ENCODE measurements around the gene MCM6. TPM values are rescaled to one million over a fixed set of nuclear protein-coding genes. Genes with fewer than 3 reads are reported as not detected.
A peak's percentile ranks its signal among the peaks of the same experiment; 100 is the strongest.

MCM6 gene
- total RNA-seq, 1 experiment from 2014 or later = 39.9 TPM

GRCh38 chr2:135845997-135846396, 30.2 kb downstream of the MCM6 start:
- no peaks in the 10 kb centered on the region for H3K9me3 ChIP-seq (ENCODE audit: low read length)
- no peaks in the 10 kb centered on the region for H3F3A ChIP-seq (ENCODE audit: low read length, unreplicated experiment)
- ATAC-seq (no peak), DNase-seq (no peak)
- H3K4me3 ChIP-seq (ENCODE audit: low read length) = no peak overlapping the region
- intact Hi-C loops (cut with micrococcal nuclease) = no loop called here
- peaks cover 10% of the 10 kb centered on the region; the same call in 1 of the 2 replicates for H3K4me1 ChIP-seq (ENCODE audit: insufficient read depth, low read length)
- no peak overlapping the region for H3K27ac ChIP-seq (ENCODE audit: low read length)
- POLR2A ChIA-PET (ENCODE audit: unreplicated experiment) = no interaction called here
- peaks cover 47% of the 10 kb centered on the region; the same call in 1 of the 2 replicates for H3K36me3 ChIP-seq (ENCODE audit: low read depth, low read length)
- no peaks in the 10 kb centered on the region for H3K27me3 ChIP-seq (ENCODE audit: low read length)
- H3K79me2 ChIP-seq (ENCODE audit: low read length) = no peaks in the 10 kb centered on the region
- no peak overlapping the region for H3K9ac ChIP-seq (ENCODE audit: low read length)
- no peaks in the 10 kb centered on the region for H4K20me1 ChIP-seq (ENCODE audit: low read length)
- no peak for TF ChIP-seq CTCF (conservative IDR thresholded peaks at IDR 0.05; ENCODE audit: low read depth, low read length)
- TF ChIP-seq EZH2 (IDR thresholded peaks at IDR 0.05; ENCODE audit: low read length, unreplicated experiment) = no peak
- H2AFZ ChIP-seq (ENCODE audit: low read length) = no peak overlapping the region
- CTCF ChIA-PET = no interaction called here
- no peak overlapping the region for H3K4me2 ChIP-seq (ENCODE audit: low read length)
- no TSS peak for BruUV-seq (replicated peaks)
- H3K9me2 ChIP-seq (replicated peaks; ENCODE audit: low read length) = no peaks in the 10 kb centered on the region

- peaks cover 40% of the 10 kb centered on the region; the same call in 1 of the 2 replicates for H3K36me3 ChIP-seq (ENCODE audit: low read depth, low read length)
- POLR2A ChIA-PET (ENCODE audit: unreplicated experiment) = no interaction called here
- H3K27me3 ChIP-seq (ENCODE audit: low read length) = no peaks in the 10 kb centered on the region
- H3F3A ChIP-seq (ENCODE audit: low read length, unreplicated experiment) = no peaks in the 10 kb centered on the region
- intact Hi-C loops (cut with micrococcal nuclease) = no loop called here
- H2AFZ ChIP-seq (ENCODE audit: low read length) = no peak overlapping the region
- no peaks in the 10 kb centered on the region for H3K9me3 ChIP-seq (ENCODE audit: low read length)
- CTCF ChIA-PET = no interaction called here
- no peak overlapping the region for H3K9ac ChIP-seq (ENCODE audit: low read length)
- no peak overlapping the region for H3K4me2 ChIP-seq (ENCODE audit: low read length)
- BruUV-seq (replicated peaks) = no TSS peak
- H3K27ac ChIP-seq (ENCODE audit: low read length) = no peak overlapping the region
- no peaks in the 10 kb centered on the region for H3K79me2 ChIP-seq (ENCODE audit: low read length)
- no peak overlapping the region for H3K4me3 ChIP-seq (ENCODE audit: low read length)
- no peaks in the 10 kb centered on the region for H3K9me2 ChIP-seq (replicated peaks; ENCODE audit: low read length)
- DNase-seq (no peak), ATAC-seq (no peak)
- TF ChIP-seq EZH2 (IDR thresholded peaks at IDR 0.05; ENCODE audit: low read length, unreplicated experiment) (no peak), CTCF (conservative IDR thresholded peaks at IDR 0.05; ENCODE audit: low read depth, low read length) (0 out of 2 replicates have a peak, but pooled peaks have one; percentile 14)
- H3K4me1 ChIP-seq (ENCODE audit: insufficient read depth, low read length) = peaks cover 10% of the 10 kb centered on the region; the same call in 1 of the 2 replicates
- no peaks in the 10 kb centered on the region for H4K20me1 ChIP-seq (ENCODE audit: low read length)
Measured at GRCh38 chr2:135845257-135845656, 31.0 kb downstream of the MCM6 start.

- no peak overlapping the region for H3K4me2 ChIP-seq (ENCODE audit: low read length)
- peaks cover 10% of the 10 kb centered on the region; the same call in 1 of the 2 replicates for H3K4me1 ChIP-seq (ENCODE audit: insufficient read depth, low read length)
- no peaks in the 10 kb centered on the region for H3F3A ChIP-seq (ENCODE audit: low read length, unreplicated experiment)
- no peak for TF ChIP-seq CTCF (conservative IDR thresholded peaks at IDR 0.05; ENCODE audit: low read depth, low read length)
- TF ChIP-seq EZH2phosphoT487 (IDR thresholded peaks at IDR 0.05; ENCODE audit: borderline replicate concordance, low read length) = no peak
- TF ChIP-seq EZH2 (IDR thresholded peaks at IDR 0.05; ENCODE audit: low read length, unreplicated experiment) = no peak
- DNase-seq (peak; percentile 46), ATAC-seq (peak; percentile 94)
- no peaks in the 10 kb centered on the region for H3K27me3 ChIP-seq (ENCODE audit: low read length)
- H3K36me3 ChIP-seq (ENCODE audit: low read depth, low read length) = peaks cover 41% of the 10 kb centered on the region; the same call in 1 of the 2 replicates
- no peaks in the 10 kb centered on the region for H3K79me2 ChIP-seq (ENCODE audit: low read length)
- no peaks in the 10 kb centered on the region for H4K20me1 ChIP-seq (ENCODE audit: low read length)
- H3K9me3 ChIP-seq (ENCODE audit: low read length) = no peaks in the 10 kb centered on the region
- CTCF ChIA-PET = no interaction called here
- H3K9me2 ChIP-seq (replicated peaks; ENCODE audit: low read length) = no peaks in the 10 kb centered on the region
- no peak overlapping the region for H3K27ac ChIP-seq (ENCODE audit: low read length)
- intact Hi-C loops (cut with micrococcal nuclease) = no loop called here
- BruUV-seq (replicated peaks) = no TSS peak
- no peak overlapping the region for H3K9ac ChIP-seq (ENCODE audit: low read length)
- POLR2A ChIA-PET (ENCODE audit: unreplicated experiment) = interaction anchor here (0.6 kb wide), 1 partner anchor 81 kb away, joined by 4 read pairs; no protein-coding TSS in a partner anchor
- H2AFZ ChIP-seq (ENCODE audit: low read length) = no peak overlapping the region
- H3K4me3 ChIP-seq (ENCODE audit: low read length) = no peak overlapping the region
Measured at GRCh38 chr2:135844301-135844895, 31.8 kb downstream of the MCM6 start.

Measured in PC-3 (cell line).